ENCODE data around the gene TBCD.

TBCD gene

GRCh38 chr17:82718986-82719685 lies 32.7 kb upstream of the TBCD start:
- Mint-ChIP-seq H3K27ac (no peak overlapping the region), H3K9me3 (no peaks in the 10 kb centered on the region), H3K36me3 (peaks cover 61% of the 10 kb centered on the region), H3K4me3 (no peak overlapping the region), H3K4me1 (peaks cover 29% of the 10 kb centered on the region)
- no peak for ATAC-seq
- DNase-seq (ENCODE audit: low spot score in 2 of 2), result no peak

- ATAC-seq (no peak), DNase-seq (ENCODE audit: low spot score in 2 of 2) (no peak)
- Mint-ChIP-seq H3K27ac (peak overlapping the region; percentile 10), H3K9me3 (no peaks in the 10 kb centered on the region), H3K4me1 (peaks cover 29% of the 10 kb centered on the region), H3K4me3 (no peak overlapping the region), H3K36me3 (peaks cover 71% of the 10 kb centered on the region)
These were observed 31.7 kb upstream of the TBCD start for GRCh38 chr17:82720204-82720603.

- H3K4me3 Mint-ChIP-seq, result no peak overlapping the region
- no peak for DNase-seq (ENCODE audit: low spot score in 2 of 2)
- H3K9me3 Mint-ChIP-seq, result no peaks in the 10 kb centered on the region
- no peak for ATAC-seq
- peaks cover 85% of the 10 kb centered on the region for H3K36me3 Mint-ChIP-seq
- peaks cover 14% of the 10 kb centered on the region for H3K4me1 Mint-ChIP-seq
- no peak overlapping the region for H3K27ac Mint-ChIP-seq
These were observed 29.4 kb upstream of the TBCD start for GRCh38 chr17:82722341-82723013.

- DNase-seq (ENCODE audit: low spot score in 2 of 2) (no peak), ATAC-seq (no peak)
- no peak overlapping the region for H3K4me3 Mint-ChIP-seq
- no peak overlapping the region for H3K27ac Mint-ChIP-seq
- peaks cover 6% of the 10 kb centered on the region for H3K4me1 Mint-ChIP-seq
- no peaks in the 10 kb centered on the region for H3K9me3 Mint-ChIP-seq
- H3K36me3 Mint-ChIP-seq, result peaks cover 85% of the 10 kb centered on the region
These were observed 28.6 kb upstream of the TBCD start for GRCh38 chr17:82723169-82723807.

GRCh38 chr17:82726427-82726826 lies 25.4 kb upstream of the TBCD start:
- DNase-seq (ENCODE audit: low spot score in 2 of 2), result no peak
- H3K36me3 Mint-ChIP-seq, result peaks cover 74% of the 10 kb centered on the region
- H3K27ac Mint-ChIP-seq, result no peak overlapping the region
- peaks cover 5% of the 10 kb centered on the region for H3K4me1 Mint-ChIP-seq
- H3K9me3 Mint-ChIP-seq, result no peaks in the 10 kb centered on the region
- no peak overlapping the region for H3K4me3 Mint-ChIP-seq
- ATAC-seq, result no peak

- Mint-ChIP-seq H3K4me1 (no peaks in the 10 kb centered on the region), H3K4me3 (no peak overlapping the region), H3K9me3 (peaks cover 7% of the 10 kb centered on the region), H3K36me3 (peaks cover 65% of the 10 kb centered on the region), H3K27ac (no peak overlapping the region)
- DNase-seq (ENCODE audit: low spot score in 2 of 2) (no peak), ATAC-seq (no peak)
These were observed 22.2 kb upstream of the TBCD start for GRCh38 chr17:82729479-82730260.

GRCh38 chr17:82732118-82732743 lies 19.6 kb upstream of the TBCD start:
- Mint-ChIP-seq H3K4me3 (no peak overlapping the region), H3K9me3 (peaks cover 7% of the 10 kb centered on the region), H3K36me3 (peaks cover 40% of the 10 kb centered on the region), H3K4me1 (no peaks in the 10 kb centered on the region), H3K27ac (no peak overlapping the region)
- ATAC-seq (no peak), DNase-seq (ENCODE audit: low spot score in 2 of 2) (no peak)

GRCh38 chr17:82734987-82735866 lies 16.6 kb upstream of the TBCD start, which contains the start of gene FN3K:
FN3K (plus strand) TSS chr17:82735615; CDS start chr17:82735637, 22 bp downstream.
- DNase-seq (ENCODE audit: low spot score in 2 of 2), result no peak
- H3K36me3 Mint-ChIP-seq, result peaks cover 21% of the 10 kb centered on the region
- peaks cover 7% of the 10 kb centered on the region for H3K9me3 Mint-ChIP-seq
- peak; percentile 55 for ATAC-seq
- H3K4me1 Mint-ChIP-seq, result no peaks in the 10 kb centered on the region
- peak within 1 kb of the TSS; percentile 49 for H3K4me3 Mint-ChIP-seq
- H3K27ac Mint-ChIP-seq, result no peak within 1 kb of the TSS

- DNase-seq (ENCODE audit: low spot score in 2 of 2), result no peak
- no peak overlapping the region for H3K27ac Mint-ChIP-seq
- H3K4me3 Mint-ChIP-seq, result peak overlapping the region; percentile 49
- peaks cover 13% of the 10 kb centered on the region for H3K9me3 Mint-ChIP-seq
- peaks cover 15% of the 10 kb centered on the region for H3K36me3 Mint-ChIP-seq
- no peaks in the 10 kb centered on the region for H3K4me1 Mint-ChIP-seq
- no peak for ATAC-seq
These were observed 15.2 kb upstream of the TBCD start for GRCh38 chr17:82736511-82737185.

GRCh38 chr17:82737967-82738877 lies 13.6 kb upstream of the TBCD start:
- Mint-ChIP-seq H3K4me3 (no peak overlapping the region), H3K4me1 (no peaks in the 10 kb centered on the region), H3K27ac (no peak overlapping the region), H3K36me3 (peaks cover under 1% of the 10 kb centered on the region), H3K9me3 (peaks cover 10% of the 10 kb centered on the region)
- no peak for ATAC-seq
- no peak for DNase-seq (ENCODE audit: low spot score in 2 of 2)

GRCh38 chr17:82740906-82741759 lies 10.7 kb upstream of the TBCD start:
- ATAC-seq (no peak), DNase-seq (ENCODE audit: low spot score in 2 of 2) (no peak)
- peaks cover 6% of the 10 kb centered on the region for H3K9me3 Mint-ChIP-seq
- no peaks in the 10 kb centered on the region for H3K36me3 Mint-ChIP-seq
- no peak overlapping the region for H3K27ac Mint-ChIP-seq
- H3K4me1 Mint-ChIP-seq, result no peaks in the 10 kb centered on the region
- H3K4me3 Mint-ChIP-seq, result no peak overlapping the region
